Cerebellar nuclear complex (tissue), 1 donor: Measurements from ENCODE around the gene GABRG3.

Experiments
- DNase-seq, 2 experiments: peaks; one replicate each; lab custom pipeline; 2025; lab: John Stamatoyannopoulos, UW

GABRG3 gene

DNA sequence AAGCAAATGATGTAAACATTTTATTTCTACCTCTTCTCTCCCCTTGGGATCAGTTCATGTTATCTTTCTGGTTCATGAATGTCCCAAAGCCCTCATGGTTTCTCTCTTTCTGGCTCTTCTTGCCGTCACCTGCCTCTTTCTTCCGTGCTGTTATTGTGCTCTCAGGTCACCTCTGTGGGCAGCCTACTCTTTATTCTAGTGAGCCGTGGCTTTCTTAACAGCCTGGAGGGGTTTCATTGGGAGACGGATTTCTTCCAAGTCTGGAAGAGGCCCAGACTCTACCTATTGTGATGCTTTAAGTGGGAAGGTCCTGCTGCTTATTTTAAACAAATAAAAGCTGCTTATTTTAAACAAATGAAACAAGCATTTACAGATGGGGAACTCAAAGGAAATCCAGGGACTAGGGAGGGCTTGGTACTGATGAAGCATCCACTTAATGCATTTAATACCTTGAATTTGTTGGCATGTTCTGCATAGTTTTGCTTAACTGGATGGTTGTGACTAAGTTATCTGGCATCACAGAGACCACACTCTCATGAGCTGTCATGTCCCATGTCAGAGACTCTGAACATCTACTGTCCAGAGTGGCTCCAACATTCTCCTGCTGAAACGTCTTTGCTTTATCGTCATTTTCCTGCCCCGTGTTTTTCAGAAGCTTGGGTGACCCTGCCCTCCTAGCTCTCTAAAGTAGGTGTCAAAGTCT is 443.3 kb downstream of the GABRG3 start:
- DNase-seq: no peak

DNA sequence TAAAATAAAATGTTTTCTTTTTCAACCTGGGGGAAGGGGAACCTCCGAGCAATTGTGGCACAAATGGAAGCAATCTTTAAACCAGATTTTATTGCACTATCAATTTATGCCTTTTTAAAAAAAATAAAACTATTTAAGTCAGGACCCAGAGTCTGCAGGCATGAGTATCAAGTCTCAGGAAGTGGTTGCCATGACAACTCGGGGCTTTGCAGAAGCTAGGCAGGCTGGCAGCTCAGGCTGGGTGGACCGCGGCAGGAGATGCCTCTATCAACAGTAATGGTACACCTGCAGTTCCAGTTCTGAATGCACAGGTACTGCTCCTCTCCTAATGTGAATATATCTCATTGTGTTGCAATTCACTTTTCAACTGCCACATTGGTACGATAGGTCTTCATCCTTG is 447.7 kb downstream of the GABRG3 start:
- DNase-seq: no peak

DNA sequence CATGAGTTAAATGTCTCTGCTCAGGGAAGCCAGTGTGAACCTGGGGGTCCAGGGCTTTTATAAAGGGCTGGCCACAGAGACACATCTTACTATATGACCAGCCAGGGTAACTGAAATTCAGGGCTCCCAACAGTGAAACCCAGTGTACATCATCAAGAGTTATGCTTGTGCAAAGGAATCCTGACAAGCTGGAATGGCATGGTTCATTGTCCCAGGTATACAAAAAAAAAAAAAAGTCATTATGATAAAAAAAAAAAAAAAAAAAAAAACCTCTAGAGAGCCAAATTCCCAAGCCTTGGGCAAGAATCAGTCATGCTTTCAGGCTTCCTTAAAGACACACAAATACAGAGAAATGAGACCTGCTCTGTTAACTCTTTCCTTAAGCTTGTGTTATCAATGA is 452.0 kb downstream of the GABRG3 start:
- DNase-seq: no peak

DNA sequence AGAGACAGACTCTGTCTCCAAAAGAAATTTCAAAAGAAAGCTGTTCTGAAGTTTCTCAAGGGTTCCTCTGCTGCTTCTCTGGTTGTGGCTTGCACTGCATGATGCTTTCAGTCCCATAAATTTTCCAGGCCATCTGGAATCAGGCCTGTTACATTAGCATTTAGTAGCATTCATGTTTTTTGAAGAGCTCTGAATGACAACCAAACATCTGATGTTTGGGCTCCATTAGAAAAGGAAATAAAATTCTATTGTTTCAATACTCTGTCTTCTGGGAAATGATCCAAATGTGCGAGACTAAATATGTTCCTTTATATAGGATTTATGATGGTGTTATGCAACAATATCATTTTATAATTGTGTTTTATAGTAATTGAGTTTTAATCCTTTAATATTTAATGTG is 455.8 kb downstream of the GABRG3 start:
- no peak for DNase-seq

DNA sequence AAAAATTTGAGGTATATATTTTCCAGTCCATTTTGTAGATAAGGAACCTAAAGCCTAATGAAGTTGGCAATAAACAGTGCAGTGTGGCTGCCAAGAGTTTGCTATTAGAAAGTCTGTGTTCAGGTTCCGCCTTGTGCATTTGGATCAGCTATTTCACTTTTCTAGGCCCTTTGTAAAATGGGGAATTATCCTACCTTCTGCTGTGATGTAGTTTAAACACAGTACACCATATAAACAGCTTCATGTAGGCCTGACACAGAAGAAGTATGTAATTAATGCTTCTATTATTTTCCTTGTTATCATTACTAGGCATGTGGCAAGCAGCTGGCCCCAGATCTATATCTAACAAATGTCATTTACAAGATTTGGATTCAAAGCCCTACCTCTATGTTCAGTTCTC is 456.3 kb downstream of the GABRG3 start:
- no peak for DNase-seq

DNA sequence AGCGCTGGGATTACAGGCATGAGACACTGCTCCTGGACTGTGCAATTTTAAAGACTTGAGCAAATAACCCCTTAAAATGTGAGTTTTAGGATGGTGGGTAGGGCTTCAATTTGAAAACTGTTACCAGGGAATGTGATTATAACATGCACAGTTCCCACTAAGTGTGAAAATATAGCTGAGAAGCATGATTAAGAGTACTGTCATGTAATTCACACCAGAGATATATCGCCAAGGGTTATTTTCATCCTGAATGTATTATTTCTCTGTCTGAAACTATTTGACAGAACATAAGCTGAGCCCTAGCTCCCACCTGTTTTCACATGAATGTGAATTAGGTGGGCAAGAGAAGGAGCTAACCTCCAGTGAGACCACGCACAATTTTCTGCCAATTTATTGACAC is 457.2 kb downstream of the GABRG3 start:
- no peak for DNase-seq

DNA sequence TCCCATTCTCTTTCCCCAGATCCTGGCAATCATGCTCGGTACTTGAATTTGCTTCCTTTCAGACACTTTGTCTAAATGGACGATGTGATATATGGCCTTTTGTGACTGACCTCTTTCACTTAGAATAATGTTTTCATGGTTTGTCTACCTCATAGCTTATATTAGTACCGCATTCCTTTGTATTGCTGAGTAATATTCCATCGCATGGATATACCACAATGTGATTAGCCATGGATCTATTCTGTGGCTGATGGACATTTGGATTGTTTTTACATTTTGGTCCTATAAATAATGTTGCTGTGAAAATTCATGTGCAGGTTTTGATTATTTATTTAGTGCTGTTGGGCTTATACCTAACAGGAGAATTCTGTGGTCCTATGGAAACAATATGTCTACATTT is 458.6 kb downstream of the GABRG3 start:
- DNase-seq: no peak

DNA sequence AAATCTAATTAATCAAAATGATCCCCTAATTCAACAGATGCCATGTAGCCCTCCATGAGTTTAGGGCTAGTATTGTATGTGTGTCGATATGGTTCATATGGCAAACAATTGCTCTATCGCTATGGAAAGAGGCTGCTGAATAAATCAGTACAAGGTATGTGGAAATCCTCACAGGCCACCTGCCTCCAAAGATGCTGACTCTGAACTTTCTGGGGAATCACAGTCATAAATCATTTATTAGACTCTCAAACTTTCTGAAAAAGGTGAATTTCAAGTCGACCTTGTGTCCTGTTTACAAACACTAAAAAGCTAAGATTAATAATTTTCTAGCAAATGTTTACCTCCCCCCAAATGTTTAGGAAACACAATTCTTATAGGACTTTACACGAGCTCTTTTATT is 462.6 kb downstream of the GABRG3 start:
- no peak for DNase-seq

DNA sequence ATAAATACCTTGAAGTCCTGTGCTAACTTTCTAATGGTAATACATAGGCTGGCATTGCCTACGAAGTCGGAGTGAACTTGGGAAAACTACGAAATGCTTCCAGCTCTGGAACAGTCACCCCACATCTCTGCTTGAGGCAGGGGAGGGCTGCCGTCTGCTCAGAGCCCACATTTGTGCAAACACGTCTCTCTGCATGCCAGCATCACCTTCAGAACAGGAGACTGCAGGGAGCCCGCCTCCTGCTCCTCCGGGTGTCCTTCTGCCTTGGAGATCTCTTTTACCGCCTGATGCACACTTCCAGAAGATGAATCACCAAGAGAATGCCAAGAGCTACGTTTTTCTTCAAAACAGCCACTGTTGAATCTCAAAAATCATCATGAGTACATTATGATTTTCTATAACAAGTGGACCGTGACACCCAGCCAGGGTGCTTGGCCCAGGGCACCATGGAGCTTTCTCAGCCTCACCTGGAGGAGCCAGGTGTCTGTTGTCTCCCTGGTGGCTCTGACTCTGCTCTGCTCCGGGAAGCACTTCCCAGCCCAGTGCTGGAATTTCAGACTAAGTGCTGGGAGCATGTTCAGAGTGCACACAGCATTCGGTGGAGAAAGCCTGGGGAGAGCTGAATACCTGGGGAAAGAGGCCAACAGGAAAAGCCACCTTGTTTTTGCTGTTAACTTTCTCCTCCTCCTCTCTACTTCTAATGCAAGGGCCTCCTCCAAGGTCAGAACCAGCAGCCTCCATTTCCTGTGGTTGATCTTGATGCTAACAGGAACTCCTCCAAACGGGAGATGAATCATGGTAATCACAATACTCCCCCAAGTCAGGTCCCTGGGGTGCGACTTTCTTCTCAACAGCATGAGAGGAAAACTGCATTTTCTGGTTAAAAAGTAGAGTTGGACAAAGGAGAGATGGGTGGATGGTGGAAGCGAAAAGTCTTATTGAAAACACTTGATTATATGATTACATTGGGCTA is 467.7 kb downstream of the GABRG3 start:
- DNase-seq: no peak

DNA sequence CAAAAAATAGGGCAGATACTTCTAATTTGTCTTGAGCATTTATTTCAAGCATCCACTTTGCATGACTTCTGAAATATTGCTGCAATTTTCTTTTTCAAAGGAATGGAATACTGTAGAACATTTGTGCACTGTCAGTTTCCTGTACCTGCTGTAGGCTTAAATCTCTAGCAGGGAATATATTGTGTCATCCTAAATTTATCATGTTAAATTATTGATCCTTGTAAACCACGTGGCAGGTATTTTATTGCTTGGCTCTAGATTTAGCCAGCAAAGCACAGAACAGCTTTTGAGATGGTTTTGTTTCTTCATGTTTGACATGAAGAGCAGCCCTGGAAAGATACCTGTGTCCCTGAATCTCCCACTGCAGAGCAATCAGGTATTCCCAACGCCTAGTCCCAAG is 470.1 kb downstream of the GABRG3 start:
- no peak for DNase-seq

DNA sequence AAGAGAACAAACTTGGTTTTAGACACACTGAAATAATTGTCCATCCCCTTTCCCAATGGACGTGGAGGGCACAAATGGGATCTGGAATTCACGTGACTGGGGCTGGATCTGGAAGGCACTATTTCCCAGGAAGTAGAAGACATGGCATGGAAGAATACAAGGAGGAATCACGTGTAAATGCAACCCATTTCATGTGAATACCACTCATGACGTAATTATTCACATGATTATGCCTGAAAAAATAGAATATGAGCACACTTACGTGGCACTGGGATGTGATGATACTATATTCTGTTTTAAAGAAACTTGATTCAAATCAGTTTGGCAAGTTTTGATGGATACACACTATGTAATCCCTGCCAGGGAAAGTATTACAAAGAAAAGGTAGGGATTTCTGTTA is 477.3 kb downstream of the GABRG3 start:
- DNase-seq: no peak

DNA sequence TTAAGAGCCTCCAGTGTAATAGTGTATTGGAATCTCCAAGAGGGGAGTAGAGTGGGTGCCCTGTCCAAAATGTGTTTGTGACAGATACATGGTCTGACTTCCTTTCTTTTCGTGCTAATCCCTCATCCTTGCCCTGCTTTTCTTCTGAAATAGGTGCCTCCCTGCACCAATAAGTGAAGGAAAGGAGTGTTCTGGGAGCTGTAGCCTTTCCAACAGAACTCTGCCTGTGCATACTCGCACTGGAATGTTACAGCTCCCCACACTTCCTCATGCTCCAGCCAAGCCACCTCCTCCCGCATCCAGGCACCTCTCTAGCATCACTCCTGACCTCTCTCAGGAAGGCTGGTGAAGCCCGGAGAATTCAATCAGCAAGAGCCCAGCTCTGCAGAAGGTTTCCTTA is 478.0 kb downstream of the GABRG3 start:
- no peak for DNase-seq

DNA sequence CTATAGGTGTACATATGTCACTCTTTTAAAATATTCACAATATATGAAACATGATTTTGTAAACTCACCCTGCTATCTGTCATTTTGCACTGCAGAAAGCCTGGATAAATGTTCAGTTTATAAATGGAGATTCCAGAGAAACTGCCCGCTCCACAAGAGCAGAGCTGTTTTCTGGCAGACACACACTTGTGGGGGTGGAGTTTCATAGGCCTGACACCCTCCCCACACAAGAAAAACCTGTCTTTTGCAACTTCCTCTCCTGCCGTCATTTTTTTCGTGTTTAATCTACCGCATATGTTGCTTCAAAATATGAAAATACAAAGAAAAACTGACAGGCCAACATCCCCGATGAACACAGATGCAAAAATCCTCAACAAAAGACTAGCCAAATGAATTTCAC is 479.0 kb downstream of the GABRG3 start:
- no peak for DNase-seq

DNA sequence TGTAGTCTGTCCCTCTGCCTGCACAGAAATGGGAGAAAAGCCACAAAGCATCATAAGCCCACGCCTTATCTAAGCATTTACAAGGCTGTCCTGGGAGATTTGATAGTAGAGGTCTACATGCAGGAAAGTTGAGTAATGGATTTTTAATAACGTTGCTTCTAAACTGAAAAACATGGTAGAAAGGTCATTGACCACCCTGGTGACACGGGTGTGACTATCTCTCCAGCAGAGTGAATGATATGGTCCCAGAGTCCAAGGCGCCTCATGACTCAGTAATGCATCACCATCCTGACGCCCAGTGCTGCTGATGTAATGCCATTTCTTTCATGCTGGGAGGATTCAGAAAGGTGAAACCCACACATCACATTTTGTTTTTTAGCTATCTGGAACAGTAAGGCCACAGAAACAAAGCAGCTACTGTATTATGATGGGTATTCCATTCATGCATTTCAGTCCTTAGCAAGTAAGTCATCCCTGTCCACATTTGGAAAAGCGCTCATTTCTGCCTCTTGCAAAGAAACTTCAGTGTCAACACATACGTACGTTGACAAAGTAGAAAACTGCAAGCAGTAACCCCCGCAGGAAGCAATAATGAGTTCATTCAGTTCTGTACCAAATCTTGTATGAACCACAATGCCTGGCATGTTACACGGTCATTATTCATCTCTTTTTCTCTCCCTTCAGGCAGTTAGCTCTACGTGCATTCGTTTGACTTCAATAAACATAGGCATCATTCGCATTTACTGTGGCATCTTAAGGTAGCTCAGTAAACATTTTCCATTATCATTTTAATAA is 483.5 kb downstream of the GABRG3 start:
- no peak for DNase-seq

DNA sequence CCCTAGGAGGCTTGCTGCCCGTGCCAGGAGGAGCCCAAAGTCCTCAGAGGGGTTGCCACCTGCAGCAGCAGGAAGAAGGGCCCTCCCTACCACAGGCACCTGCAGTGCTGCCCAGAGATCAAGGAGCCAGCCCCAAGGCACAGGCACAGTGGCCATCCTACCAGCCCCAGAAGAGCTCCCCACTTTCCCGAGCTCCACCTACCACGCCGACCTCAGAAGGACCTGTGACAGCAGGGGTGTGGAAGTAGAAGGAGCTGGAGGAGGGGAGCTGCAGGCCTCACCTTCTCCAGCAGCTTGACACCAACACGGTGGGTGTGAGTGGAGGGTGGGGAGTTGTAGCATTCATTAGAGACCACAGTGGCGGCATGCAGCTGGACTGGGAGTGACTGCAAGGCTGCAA is 485.8 kb downstream of the GABRG3 start:
- no peak for DNase-seq

DNA sequence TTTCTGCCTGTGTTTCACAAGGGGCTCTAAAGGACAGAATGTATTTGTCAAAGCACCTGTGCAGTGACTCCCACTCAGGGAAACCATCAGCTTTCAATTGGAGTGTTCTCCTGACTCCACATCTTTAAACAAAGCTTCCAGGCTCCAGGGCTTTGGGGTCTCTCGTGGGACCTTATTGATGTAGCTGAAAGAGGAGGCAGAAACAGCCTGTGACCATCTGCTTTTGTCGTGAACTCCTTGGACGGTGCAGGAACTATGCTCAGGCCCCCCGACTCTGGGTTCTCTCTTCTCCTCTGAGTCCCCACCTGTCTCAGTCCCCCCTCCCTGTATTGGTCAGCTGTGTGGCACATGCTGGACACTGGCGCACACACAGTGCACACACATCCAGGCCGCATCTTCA is 486.8 kb downstream of the GABRG3 start:
- DNase-seq: no peak

DNA sequence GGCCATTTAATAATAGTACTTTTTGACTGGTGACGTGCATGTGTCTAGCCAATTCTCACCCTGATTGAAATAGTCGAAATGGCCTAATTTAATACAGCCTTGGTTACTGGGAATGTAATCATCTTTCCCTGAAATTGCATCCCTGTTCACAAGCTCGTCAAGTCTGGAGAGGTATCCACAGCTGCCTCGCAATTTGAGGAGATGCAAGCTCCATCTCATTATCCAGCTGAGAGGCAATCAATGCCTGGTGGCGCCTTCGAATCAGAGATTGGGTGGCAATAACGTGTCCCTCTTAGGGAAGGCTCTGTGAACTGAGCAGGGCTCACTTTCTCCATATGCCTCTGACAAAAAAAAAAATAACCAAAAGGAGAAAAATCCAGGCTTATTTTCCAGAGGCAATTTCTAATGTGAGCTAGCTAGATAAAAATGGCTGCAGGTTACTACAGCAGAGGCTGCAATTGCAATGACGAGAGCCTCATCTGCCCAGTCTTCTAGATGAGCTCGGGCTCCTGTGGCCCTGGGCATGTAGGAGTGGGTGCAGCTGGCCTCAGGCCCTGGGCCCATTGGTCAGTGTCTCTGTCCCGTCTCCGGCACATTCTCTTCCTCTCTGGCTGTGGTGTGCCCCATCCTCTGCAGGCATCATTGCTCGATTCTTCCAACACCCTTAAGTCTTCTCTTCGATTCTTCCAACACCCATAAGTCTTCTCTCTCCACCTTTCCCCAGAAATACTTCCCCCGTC is 487.5 kb downstream of the GABRG3 start:
- DNase-seq: no peak

DNA sequence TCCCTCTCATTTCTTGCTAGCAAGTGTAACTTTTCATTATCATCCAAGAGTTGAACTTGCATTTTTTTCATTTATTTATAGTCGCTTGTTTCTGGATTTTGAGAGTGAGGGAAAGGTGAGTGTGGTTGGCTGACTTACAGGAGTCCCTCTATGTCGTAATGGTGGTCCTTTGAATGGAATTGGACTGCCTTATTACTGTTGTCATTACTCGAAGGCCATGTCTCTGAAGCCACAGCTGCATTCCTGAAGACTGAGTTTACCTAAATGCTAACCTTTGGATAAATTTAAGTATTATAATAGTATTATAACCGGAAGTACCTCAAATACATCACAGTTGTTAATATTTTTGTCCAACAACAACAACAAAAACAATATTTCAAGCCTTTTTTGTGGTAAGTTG is 488.9 kb downstream of the GABRG3 start:
- DNase-seq: no peak

DNA sequence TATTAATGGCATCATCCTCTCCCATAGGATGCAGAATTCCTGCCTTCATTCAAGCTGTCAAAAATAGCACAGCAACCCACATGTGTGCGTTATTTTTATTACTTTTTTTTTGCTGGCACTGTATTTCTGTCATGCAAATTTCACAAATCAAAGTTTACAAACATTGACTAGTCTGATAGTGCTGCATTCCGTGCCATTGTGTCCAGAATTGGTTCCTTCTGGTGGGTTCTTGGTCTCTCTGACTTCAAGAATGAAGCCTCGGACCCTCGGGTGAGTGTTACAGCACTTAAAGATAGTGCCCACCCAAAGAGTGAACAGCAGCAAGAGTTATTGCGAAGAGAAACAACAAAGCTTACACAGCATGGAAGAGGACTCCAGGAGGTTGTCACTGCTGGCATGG is 490.2 kb downstream of the GABRG3 start:
- DNase-seq: no peak

DNA sequence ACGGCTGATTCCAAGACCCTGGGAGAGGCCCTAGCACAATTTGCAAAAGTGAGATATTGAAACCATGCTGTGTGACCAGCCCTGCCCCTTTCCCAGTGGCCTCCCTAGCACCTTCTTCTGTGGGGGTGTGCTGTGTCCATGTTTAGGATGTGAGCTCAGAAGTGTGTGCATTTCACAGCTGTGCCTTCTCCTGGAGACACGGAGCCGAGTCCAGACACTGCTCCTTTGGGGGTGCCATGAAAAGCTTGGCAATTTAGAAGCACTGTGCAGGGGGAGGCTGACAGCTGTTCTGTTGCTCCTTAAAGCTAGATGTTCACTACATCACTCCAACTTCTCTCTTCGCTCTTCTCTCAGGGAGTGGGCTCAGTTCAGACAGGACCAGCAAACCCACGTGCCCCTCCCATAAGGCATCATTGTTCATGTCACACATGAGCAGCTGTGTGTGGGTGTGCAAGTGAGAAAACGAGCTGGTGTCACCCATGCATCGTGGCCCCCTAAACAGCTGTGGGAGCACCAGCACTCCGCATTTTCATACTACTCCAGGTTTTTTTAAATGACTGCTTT is 492.6 kb downstream of the GABRG3 start:
- no peak for DNase-seq

DNA sequence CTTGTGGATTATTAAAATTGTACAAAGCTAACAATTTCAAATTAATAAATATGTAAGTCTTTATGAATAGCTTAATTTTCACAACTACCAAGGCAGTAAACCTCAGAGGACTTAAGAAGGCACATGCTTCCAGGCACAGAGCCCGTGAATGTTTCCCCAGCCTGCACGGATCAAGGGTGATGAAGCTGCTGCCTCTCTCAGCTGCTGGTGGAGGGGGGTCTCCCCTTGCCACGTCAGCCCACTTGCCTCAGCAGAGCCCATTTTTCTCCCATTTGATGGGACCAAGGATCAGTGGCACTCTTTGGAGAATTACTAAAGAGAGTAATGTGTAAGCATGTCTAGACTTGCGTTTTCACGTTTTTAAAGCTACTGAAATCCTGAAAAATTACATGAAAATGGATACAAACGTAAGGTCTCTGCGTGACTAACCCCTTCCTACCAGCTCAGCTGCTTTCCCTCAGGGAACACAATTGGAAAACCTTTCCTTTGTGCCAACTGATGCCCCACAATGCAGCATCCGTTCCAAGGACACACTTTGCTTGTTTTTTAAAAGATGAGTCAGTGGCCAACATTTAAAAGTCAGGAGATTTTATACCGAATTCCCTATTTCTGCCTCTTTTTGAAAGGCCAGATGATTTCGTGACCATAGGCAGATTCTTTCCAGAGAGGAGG is 494.1 kb downstream of the GABRG3 start:
- DNase-seq: no peak
